ENCODE results near the gene ZBTB7B. TPM values are rescaled to one million over a fixed set of nuclear protein-coding genes. Genes with fewer than 3 reads are reported as not detected.

The ZBTB7B gene
- total RNA-seq, 4 donors from 2014 or later, result 3.8 to 53.4 (median 11.9) TPM

DNA sequence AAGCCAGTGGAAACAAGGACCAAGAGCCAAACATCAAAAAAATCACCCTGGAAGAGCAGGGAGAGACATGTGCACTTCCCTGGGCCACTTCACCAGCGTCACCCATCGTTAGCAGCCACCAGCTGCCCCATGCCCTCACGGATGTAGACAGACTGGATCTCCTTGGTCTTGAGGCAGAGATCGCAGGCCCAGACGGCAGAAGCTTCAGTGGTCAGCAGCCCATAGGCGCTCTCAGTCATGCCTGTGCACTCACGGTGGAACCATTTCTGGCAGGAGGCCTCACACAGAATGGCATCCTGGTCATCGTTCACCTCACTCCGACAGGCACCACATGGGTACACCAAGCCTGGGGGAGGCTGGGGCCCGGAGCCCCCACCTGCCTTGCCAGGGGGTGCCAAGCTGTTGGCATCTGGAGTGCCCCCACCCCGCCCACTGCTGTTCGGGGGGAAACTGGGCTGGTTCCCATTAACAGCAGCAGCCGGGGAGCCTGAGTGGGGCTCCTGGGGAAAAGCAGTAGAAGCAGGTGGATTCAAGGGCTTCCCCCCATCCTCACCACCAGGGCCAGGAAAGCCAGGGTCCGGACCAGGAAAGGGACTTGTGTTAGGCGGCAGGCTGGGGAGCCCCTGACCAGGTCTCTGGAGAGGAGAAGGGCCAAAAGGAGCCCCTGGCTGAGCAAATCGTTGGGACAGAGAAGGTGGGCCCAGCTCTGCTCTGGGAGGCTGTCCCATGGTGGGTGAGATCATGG is 43.7 kb upstream of the ZBTB7B start:
- H3K4me3 ChIP-seq, result no peak overlapping the region
- intact Hi-C loops (cut with DNase I; ENCODE audit: low total_unique reads), result no loop called here
- H3K27me3 ChIP-seq, result no peaks in the 10 kb centered on the region
- TF ChIP-seq, protein P1, sequence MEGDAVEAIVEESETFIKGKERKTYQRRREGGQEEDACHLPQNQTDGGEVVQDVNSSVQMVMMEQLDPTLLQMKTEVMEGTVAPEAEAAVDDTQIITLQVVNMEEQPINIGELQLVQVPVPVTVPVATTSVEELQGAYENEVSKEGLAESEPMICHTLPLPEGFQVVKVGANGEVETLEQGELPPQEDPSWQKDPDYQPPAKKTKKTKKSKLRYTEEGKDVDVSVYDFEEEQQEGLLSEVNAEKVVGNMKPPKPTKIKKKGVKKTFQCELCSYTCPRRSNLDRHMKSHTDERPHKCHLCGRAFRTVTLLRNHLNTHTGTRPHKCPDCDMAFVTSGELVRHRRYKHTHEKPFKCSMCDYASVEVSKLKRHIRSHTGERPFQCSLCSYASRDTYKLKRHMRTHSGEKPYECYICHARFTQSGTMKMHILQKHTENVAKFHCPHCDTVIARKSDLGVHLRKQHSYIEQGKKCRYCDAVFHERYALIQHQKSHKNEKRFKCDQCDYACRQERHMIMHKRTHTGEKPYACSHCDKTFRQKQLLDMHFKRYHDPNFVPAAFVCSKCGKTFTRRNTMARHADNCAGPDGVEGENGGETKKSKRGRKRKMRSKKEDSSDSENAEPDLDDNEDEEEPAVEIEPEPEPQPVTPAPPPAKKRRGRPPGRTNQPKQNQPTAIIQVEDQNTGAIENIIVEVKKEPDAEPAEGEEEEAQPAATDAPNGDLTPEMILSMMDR (IDR thresholded peaks at IDR 0.05), result no peak
- no peak for TF ChIP-seq POLR2A (IDR thresholded peaks at IDR 0.05)
- peaks cover 3 to 20% of the 10 kb centered on the region in 2 donors for H3K4me1 ChIP-seq
- no peaks in the 10 kb centered on the region for H3K36me3 ChIP-seq
- no peak for DNase-seq
- no peak overlapping the region for H3K27ac ChIP-seq
- no peaks in the 10 kb centered on the region for H3K9me3 ChIP-seq

- Histone ChIP-seq H3K9me3 (no peaks in the 10 kb centered on the region), H3K27me3 (no peaks in the 10 kb centered on the region), H3K4me3 (no peak overlapping the region), H3K27ac (no peak overlapping the region), H3K4me1 (peaks cover 3 to 18% of the 10 kb centered on the region in 2 donors), H3K36me3 (no peaks in the 10 kb centered on the region)
- DNase-seq, result no peak
- no peak for TF ChIP-seq POLR2A (IDR thresholded peaks at IDR 0.05)
- TF ChIP-seq, protein P1 (IDR thresholded peaks at IDR 0.05), result no peak
- intact Hi-C loops (cut with DNase I; ENCODE audit: low total_unique reads), result no loop called here
Observed at GRCh38 chr1:154959426-154959780, 43.2 kb upstream of the ZBTB7B start.

DNA sequence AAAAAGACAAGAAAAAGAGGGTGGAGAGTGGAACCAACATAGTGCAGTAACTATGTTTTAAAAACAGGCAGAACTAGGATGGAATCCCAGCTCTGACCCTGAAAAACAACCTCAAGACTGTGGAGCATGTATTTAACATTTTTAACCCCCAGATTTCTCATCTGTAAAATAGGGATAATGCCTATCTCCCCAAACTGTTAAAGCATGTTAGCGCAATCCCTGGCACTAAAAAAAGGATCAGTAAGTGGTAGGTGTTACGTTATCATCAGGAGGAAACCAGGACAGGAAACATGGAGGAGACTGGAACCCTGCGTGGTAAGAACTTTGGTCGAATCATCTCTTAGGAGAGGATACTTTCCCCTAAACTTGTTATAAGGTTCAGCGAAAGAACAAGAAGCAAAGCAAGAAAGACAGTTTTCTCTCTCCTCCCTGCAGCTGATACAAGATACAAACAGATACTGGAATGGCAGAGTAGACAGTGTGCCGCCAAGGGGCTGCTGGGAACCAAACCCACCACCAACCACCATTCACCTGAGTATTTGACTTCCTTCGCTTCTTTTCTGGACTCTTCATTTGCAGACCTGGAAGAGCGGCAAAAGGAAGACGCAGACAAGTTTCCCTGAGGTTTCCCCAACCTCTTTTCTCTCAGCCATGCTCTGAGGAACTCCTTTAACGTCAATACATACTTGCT is 42.0 kb upstream of the ZBTB7B start:
- Histone ChIP-seq H3K27me3 (no peaks in the 10 kb centered on the region), H3K4me3 (peak overlapping the region; percentile 62 to 91), H3K36me3 (no peaks in the 10 kb centered on the region), H3K27ac (peak overlapping the region; percentile 98), H3K9me3 (no peaks in the 10 kb centered on the region), H3K4me1 (peaks cover 0 to 12% of the 10 kb centered on the region in 2 donors)
- intact Hi-C loops (cut with DNase I; ENCODE audit: low total_unique reads), result loop anchor here (5.0 kb wide), 1 partner anchor 52 kb away; no protein-coding TSS in a partner anchor
- TF ChIP-seq, protein P1 (IDR thresholded peaks at IDR 0.05), result no peak
- no peak for TF ChIP-seq POLR2A (IDR thresholded peaks at IDR 0.05)
- no peak for DNase-seq

DNA sequence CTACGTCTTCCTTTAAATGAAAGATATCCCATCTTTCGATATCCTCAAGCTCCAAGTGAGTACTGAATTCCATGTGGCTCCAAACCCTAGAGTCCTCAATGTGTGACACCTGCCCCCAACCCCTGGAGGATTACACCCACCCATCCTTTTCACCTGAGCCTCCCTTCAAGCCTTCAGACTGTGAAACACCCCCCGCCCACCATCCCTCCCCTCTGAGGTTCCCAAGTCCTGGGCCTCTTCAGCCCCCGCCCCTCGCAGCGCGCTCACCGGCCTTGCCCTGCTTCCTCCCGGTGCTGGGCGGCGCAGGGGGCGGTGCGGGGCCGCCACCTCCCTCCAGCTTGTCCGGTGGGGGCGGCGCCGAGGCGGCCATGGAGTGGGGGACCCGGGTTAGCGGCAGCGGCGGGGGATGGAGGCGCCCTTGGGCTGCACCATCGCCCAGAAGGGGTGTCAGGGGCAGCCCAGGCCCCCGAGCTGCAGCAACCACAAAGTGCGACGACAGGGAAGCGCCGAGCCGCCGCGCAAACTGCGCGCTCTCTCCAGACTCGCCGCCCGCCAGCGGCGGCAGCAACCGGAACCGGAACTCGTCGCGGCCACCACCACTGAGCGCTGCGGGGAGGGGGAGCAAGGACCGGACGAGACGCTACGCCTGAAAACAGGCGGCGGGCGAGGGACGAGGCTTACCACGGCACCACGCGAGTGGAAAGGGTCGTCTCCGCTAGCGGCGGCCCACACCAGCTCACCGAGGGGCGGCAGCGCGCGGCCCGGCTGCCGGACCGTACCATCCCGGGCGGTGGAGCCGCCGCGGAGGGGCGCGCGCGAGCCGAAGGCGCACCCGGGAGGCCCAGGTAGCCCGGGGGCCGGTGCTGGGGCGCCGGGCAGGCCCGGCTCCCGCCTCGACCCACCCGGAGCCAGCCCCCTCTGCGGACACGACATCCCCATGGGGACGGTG is 41.1 kb upstream of the ZBTB7B start, which contains the start of gene PYGO2:
Gene PYGO2 (minus strand): TSS at position 576 of the 949 bp plus-strand sequence. CDS start 206 bp downstream, at position 370.
- Histone ChIP-seq H3K9me3 (no peaks in the 10 kb centered on the region), H3K27me3 (no peaks in the 10 kb centered on the region), H3K4me3 (peak within 1 kb of the TSS; percentile 62 to 91), H3K27ac (peak within 1 kb of the TSS; percentile 98), H3K36me3 (no peaks in the 10 kb centered on the region), H3K4me1 (peaks cover 0 to 9% of the 10 kb centered on the region in 2 donors)
- intact Hi-C loops (cut with DNase I; ENCODE audit: low total_unique reads), result loop anchor here (5.0 kb wide), 1 partner anchor 51 kb away; no protein-coding TSS in a partner anchor
- TF ChIP-seq, protein P1 (IDR thresholded peaks at IDR 0.05), result peak; percentile 61 to 91 (median 90)
- TF ChIP-seq POLR2A (IDR thresholded peaks at IDR 0.05), result peak; percentile 64 to 79
- DNase-seq, result peak; percentile 69 to 77
